GM12891 (cell line): Measurements from ENCODE around the gene SSH3.
A peak's percentile ranks its signal among the peaks of the same experiment; 100 is the strongest.

Experiments
- DNase-seq: peaks from one replicate; pipeline ENCODE4 v3.0.0; 2011; ENCODE audit warnings: low spot score; ENCODE audit not compliant: insufficient read length
- FAIRE-seq: peaks from 2 replicates; lab custom pipeline; 2011; peaks lifted over from hg19 to GRCh38; lab: Jason Lieb, UNC
- PAX5 ChIP-seq: IDR thresholded peaks from 2 replicates; pipeline ENCODE4 v1.6.1; 2011; ENCODE audit warnings: low read length, moderate library complexity, mild to moderate bottlenecking; ENCODE audit not compliant: insufficient read depth, severe bottlenecking
- POLR2A ChIP-seq: IDR thresholded peaks from 2 replicates; pipeline ENCODE4 v1.6.1; 2011; ENCODE audit warnings: low read depth, low read length, control low read depth
- POLR2AphosphoS5 ChIP-seq: IDR thresholded peaks from 2 replicates; pipeline ENCODE4 v1.6.1; 2011; ENCODE audit warnings: low read depth, low read length, control low read depth
- POU2F2 ChIP-seq: IDR thresholded peaks from 2 replicates; pipeline ENCODE4 v1.6.1; 2011; ENCODE audit warnings: low read depth, mild to moderate bottlenecking, control low read depth, low read length, moderate library complexity
- SPI1 ChIP-seq: IDR thresholded peaks from 2 replicates; pipeline ENCODE4 v1.6.1; 2011; ENCODE audit warnings: low read depth, low read length, control low read depth
- TAF1 ChIP-seq: IDR thresholded peaks from 2 replicates; pipeline ENCODE4 v1.6.1; 2011; ENCODE audit warnings: low read depth, low read length, control low read depth

SSH3 gene

GRCh38 chr11:67320011-67320410, 16.7 kb downstream of the SSH3 start:
- no peak for DNase-seq
- FAIRE-seq: no peak
- no peak for TF ChIP-seq POU2F2
- TF ChIP-seq TAF1: no peak
- no peak for TF ChIP-seq SPI1
- TF ChIP-seq POLR2AphosphoS5: no peak
- no peak for TF ChIP-seq PAX5
- TF ChIP-seq POLR2A: no peak

- FAIRE-seq (no peak), DNase-seq (no peak)
- TF ChIP-seq POLR2AphosphoS5 (no peak), POLR2A (no peak), SPI1 (no peak)
Measured at GRCh38 chr11:67320691-67321090, 17.4 kb downstream of the SSH3 start.

GRCh38 chr11:67321313-67321871, 18.1 kb downstream of the SSH3 start:
- DNase-seq (no peak), FAIRE-seq (no peak)
- TF ChIP-seq SPI1: no peak
- TF ChIP-seq POLR2AphosphoS5: no peak
- TF ChIP-seq PAX5: no peak
- no peak for TF ChIP-seq POLR2A
- no peak for TF ChIP-seq TAF1
- TF ChIP-seq POU2F2: no peak

DNA sequence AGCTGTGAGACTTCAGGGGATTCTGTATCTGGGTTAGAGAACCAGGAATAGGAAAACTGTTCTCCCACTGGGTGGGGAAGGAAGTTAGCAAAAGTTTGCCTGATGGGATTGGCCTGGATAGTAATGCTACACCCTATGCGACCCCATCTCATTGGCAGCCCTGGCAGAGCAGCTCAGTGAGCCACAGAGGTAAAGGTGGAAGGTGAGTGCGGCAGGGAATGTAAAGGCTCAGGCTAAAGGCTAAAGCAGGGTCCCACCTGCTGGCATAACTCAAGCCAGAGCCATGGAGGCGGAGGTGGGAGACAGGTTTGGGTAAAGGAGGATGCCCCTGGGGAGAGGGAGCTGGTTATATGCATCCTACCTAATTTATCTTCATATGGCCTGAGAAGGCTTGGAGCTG, 18.7 kb downstream of the SSH3 start:
- no peak for DNase-seq
- TF ChIP-seq POU2F2 (no peak), TAF1 (no peak), POLR2AphosphoS5 (no peak), PAX5 (no peak), POLR2A (no peak), SPI1 (no peak)
- no peak for FAIRE-seq

DNA sequence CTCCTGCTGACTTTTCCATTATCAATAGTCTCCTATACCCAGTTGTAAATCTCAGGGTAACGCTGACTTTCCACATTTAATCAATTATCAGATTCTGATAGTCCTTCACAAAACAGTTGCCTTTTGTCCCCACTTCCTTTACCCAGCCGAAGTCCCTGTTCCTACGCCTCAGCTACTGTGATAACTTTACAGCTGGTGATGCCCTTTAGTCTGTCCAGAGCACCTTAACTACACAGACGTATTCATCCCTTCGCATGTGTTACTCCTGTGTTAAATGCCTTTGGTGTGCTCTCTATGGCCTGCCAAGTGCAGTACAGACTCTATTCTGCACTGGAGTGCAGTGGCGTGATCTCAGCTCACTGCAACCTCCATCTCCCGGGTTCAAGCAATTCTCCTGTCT, 20.2 kb downstream of the SSH3 start:
- TF ChIP-seq POLR2A (no peak), PAX5 (no peak), TAF1 (no peak), POU2F2 (no peak), SPI1 (no peak), POLR2AphosphoS5 (no peak)
- FAIRE-seq: no peak
- no peak for DNase-seq

DNA sequence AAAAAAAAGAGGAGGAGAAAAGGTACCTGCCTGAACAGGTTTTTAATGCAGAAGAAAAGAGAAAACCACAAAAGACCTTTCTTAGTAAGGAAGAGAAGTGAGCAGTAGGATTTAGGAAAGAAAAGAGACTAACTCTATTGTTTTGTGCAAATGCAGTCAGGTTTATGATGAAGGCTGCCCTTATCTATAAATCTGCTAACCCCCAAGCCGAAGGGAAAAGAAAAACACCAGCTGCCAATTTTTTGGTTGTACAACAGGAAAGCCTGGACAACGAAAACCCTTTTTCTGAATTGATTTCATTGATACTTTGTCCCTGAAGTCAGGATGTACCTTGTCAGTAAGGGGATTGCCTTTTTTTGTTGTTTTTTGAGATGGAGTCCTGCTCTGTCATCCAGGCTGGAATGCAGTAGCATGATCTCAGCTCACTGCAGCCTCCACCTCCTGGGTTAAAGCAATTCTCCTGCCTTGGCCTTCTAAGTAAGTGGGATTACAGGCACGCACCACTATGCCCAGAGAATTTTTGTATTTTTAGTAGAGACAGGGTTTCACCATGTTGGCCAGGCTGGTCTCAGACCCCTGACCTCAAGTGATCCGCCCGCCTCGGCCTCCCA, 28.9 kb downstream of the SSH3 start:
- no peak for FAIRE-seq
- TF ChIP-seq POU2F2 (no peak), POLR2A (no peak), TAF1 (no peak), SPI1 (no peak), PAX5 (no peak), POLR2AphosphoS5 (no peak)
- DNase-seq: no peak

- no peak for DNase-seq
- FAIRE-seq: no peak
- no peak for TF ChIP-seq SPI1
- TF ChIP-seq PAX5: no peak
- no peak for TF ChIP-seq POLR2AphosphoS5
- no peak for TF ChIP-seq POLR2A
- TF ChIP-seq TAF1: no peak
- no peak for TF ChIP-seq POU2F2
Measured at GRCh38 chr11:67337257-67337656, 33.9 kb downstream of the SSH3 start.

DNA sequence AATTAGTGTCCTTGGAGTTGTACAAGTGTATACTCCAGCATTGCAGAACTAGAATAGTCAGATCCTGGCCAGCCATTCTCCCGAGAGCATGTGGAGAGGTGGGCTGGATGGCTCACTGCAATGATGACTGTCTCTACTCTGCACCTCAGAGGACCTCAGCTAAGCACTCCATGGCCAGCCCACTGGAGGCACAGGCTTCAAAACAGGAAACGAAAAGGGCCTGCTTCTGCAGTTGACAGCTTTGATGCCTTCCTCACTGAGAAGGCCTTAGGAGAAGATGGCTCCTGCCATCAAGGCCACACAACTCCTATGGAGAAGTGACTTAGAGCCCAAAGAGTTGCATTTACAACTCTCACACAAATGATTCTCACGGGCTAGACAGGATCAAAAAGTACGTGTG, 40.9 kb downstream of the SSH3 start:
- peak; percentile 43 for FAIRE-seq
- no peak for DNase-seq
- TF ChIP-seq POU2F2 (no peak), SPI1 (peak; percentile 70), POLR2A (no peak), POLR2AphosphoS5 (no peak)

DNA sequence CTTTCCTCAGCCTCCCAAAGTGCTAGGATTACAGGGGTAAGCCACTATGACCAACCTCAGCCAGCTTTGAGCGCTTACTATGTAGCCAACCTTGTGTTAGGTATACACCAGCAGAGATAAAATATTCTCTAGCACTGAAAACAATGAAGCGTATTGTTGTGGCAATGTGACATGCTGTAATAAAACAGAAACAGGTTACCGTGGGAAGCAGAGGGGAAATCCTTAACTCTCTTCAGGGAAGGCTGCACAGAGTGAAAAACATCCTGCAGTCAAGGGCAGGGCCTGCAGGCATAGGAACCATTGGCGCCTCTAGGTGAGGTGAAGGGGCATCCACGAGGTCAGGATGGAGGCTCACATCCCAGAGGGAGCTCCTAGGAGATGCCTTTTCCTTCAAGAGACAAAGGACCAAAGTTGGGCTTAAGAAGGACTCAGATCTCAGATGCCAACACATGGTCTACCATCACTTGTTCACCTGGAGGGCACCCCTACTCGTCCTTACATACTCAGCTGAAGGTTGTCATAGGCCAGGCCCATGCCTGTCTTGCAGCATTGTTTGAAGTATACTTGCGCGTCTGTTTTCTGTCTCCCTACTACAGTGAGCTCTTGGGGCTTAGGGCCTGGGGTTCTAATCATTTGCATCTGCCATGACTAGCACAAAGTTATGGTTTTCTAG, 42.1 kb downstream of the SSH3 start:
- TF ChIP-seq TAF1 (no peak), PAX5 (no peak), POLR2A (no peak), POU2F2 (no peak), POLR2AphosphoS5 (no peak), SPI1 (no peak)
- DNase-seq (no peak), FAIRE-seq (no peak)
